ENCODE results near the gene GGA1.

- TF ChIP-seq CTCF (IDR thresholded peaks at IDR 0.05; ENCODE audit: insufficient read depth, low read depth, low read length), result no peak
- TF ChIP-seq EZH2 (IDR thresholded peaks at IDR 0.05; ENCODE audit: insufficient read depth, low read length), result no peak
Measured at GRCh38 chr22:37601540-37602442, 6.8 kb upstream of the GGA1 start.

All from astrocyte (in vitro differentiated cells and primary cell).